IPS DF 4.7 (cell line): ENCODE results near the gene STAMBP.
"Not testable (repeated sequence)": the region's sequence is repeated elsewhere in the genome, so short reads cannot be mapped to it uniquely, and the experiment has no call there.

Experiments used
- DNase-seq: peaks from one replicate; pipeline ENCODE4 v3.0.0-alpha.2; 2013; ENCODE audit warnings: low spot score; ENCODE audit errors: extremely low read depth

The STAMBP gene

DNA sequence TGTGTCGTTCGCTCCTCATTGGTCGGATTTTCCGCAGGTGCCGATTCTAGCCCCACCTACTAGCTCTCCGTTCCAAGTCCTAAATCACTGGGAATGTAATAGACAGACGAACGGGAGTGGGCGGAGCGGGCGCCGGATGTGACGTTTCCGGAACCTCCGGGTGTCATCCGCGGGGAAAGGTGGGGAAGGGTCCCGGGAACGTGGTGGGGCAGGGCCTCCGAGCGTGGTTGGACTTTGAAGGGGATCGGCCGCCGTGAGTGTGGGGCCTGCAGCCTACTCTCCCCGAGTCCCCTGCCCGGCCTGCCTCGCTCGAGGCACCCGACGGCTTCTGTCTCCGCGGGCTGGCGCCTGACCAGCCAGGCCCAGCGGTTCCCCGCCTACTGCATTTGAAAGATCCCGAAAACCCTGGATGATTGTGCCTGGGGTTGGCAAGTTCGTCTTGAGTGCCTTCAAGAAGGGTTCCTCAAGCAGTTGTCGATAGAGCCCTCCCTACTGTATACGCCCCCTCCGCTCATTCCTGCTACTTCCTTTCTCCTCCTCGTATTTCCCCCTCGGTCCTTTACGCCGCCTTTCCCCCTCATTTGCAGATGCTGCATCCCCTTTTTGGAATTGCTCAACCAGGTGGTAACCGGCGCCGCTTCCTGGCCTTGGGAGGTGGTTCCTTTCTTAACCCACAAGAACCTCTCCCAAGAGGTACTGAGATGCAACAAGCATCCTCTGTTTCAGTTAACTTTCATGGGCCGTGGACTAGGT is at the start of gene STAMBP:
Gene STAMBP, plus strand, starts transcription at position 144 of the 753 bp plus-strand sequence. CDS start 1,896 bp downstream, outside the sequence.
- peak; percentile 96 for DNase-seq

GRCh38 chr2:73779467-73780236 is 49.1 kb upstream of the STAMBP start, which contains the start of gene DUSP11:
TSS of gene DUSP11 (minus strand) at chr2:73780103. CDS start at chr2:73779974, 129 bp downstream.
- peak; percentile 79 for DNase-seq

- no peak for DNase-seq
Measured at GRCh38 chr2:73780237-73780582, 48.6 kb upstream of the STAMBP start.

DNA sequence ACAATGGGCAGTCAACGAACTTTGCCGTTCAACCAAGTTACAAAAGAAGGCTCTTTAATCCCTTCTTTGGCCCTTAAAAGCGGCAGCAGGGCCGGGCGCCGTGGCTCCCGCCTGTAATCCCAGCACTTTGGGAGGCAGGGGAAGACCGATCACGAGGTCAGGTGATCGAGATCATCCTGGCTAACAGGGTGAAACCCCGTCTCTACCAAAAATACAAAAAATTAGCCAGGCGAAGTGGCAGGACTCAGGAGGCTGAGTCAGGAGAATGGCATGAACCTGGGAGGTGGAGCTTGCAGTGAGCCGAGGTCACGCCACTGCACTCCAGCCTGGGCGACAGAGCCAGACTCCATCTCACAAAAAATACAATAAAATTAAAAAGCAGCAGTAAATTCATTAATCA is 45.4 kb upstream of the STAMBP start:
- DNase-seq: not testable (repeated sequence)

GRCh38 chr2:73783883-73784282 is 44.9 kb upstream of the STAMBP start, which contains the start of gene C2orf78:
TSS of gene C2orf78 (plus strand) at chr2:73784183. CDS start at chr2:73784310, 127 bp downstream.
- DNase-seq: not testable (repeated sequence)

GRCh38 chr2:73811878-73812277 is 16.9 kb upstream of the STAMBP start:
- no peak for DNase-seq

- DNase-seq: no peak
Measured at GRCh38 chr2:73812635-73813034, 16.1 kb upstream of the STAMBP start.

GRCh38 chr2:73818296-73818695 is 10.5 kb upstream of the STAMBP start:
- DNase-seq: no peak

DNA sequence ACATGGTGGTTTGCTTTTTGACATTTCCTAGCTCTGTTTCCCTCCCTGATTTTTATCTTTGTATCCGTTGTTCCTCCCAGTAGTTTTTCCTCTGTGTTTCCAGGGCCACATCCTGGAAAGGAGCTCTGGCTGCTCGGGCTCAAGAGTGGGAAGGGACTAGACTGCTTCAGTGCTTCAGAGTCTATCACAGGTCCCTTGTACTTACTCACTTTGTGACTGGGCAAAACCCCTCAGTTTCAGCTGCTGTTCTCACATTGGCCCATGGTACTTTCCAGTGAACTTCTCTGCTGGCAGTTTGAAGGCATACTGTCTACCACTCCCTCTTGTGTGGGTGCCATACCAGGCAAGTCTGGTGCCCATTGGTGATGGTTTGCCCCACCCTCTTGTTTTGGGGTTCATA is 7.5 kb upstream of the STAMBP start:
- DNase-seq: no peak

GRCh38 chr2:73821669-73822068 is 7.1 kb upstream of the STAMBP start:
- DNase-seq: no peak

DNA sequence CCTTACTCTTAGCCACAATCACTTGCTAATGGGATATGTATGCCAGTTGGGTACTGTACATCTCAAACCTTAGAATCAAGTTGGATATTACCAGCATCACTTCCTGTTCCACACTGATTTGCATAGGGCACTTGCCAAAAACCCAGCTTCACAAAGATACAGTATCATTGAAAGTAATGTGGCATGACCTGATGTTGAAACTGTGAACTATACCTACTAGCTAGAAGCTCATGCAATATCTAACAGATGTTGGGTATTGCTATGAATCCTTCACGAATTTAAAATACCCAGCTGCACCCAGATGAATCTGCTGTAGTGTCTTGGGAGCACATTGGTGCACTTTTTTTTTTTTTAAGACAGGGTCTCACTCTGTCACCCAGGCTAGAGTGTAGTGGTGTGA is 6.5 kb upstream of the STAMBP start:
- no peak for DNase-seq

- no peak for DNase-seq
Measured at GRCh38 chr2:73822991-73823390, 5.8 kb upstream of the STAMBP start.

DNA sequence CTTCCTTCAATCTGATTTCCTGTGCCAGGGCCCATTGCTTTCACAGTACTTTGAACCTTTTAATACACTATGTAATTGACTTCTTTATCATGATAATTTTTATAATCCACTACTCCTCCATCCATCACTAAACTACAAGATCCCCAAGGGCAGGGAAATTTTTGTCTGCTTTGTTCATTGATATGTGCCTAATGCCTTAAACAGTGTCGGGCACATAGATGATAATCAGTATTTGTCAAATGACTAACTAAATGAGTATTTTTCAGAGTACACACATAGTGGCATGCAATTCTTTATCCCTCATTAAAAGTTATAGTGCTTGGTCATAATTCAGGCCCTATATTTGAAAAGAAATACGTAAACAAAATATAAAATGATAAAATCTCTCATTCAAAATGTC is 5.3 kb upstream of the STAMBP start:
- DNase-seq: no peak

GRCh38 chr2:73823916-73824523 is 4.7 kb upstream of the STAMBP start:
- DNase-seq: no peak

DNA sequence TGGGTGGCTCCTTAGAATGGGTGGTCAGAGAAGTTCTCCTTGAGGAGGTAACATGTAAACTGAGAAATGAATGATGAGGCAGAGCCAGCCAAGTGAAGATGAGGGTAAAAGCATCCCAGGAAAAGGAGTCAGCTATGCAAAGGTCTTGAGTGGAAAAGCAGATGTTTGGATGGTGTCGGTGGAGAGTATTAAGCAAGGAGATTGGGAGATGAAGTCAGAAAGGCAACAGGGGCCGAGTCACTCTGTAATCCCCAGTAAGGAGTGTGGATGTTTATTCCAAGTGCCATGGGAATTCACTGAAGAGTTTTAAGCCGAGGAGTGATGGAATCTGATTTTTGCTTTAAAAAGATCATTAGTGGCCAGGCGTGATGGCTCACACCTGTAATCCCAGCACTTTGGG is 3.4 kb upstream of the STAMBP start:
- no peak for DNase-seq

- no peak for DNase-seq
Measured at GRCh38 chr2:73827018-73827417, 1.7 kb upstream of the STAMBP start.

DNA sequence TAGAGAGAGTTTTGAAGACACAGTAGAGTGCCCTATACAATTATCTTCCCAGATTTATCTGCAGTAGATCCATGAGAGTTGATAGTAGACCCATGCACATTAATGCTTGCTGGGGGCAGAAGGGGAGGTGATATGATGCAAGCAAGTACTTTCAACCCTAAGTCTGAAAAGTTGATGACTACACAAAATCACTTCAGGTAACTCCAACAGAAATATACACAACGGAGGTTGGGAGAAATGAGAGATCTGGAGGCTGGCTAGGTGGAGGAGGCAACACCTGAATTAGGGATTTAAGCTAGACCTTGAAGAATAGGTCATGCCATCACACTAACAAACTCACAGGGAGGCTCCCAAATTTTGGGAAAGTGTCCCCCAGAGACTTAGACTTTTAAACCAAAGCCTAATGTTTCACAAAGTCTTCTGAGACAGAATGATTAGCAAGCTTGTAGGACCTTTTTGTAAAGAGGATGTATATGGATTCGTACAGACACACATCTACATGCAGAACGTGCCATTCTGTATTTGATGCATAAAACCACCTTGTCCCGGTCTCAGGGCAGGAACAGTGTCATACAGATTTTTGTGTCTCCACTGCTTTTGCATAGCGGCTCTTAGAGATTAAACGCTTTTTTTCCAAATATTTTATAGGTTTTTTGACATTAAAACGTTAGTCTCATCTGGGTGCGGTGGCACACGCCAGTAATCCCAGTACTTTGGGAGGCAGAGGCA is 937 bp upstream of the STAMBP start:
- no peak for DNase-seq

- DNase-seq: no peak
Measured at GRCh38 chr2:73828389-73828817, 358 bp upstream of the STAMBP start.

DNA sequence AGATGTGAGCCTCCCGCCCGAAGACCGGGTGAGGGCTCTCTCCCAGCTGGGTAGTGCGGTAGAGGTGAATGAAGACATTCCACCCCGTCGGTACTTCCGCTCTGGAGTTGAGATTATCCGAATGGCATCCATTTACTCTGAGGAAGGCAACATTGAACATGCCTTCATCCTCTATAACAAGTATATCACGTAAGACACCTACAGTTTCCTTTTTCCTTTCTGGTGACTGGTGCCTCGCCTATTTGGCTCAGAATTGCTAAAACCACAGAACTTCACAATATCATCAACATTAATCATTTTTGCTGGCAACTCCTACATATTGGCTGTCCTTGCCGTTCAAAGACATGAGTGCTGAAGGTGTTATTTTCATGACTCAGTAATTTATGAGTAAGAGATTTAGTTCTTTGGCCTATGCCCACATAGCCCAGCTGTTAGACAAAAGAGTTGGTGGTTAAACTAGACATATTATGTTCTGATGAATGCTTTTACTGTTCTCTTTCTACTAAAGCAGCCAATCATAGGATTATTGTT is 2.2 kb downstream of the STAMBP start:
- no peak for DNase-seq

- no peak for DNase-seq
Measured at GRCh38 chr2:73832930-73833329, 4.2 kb downstream of the STAMBP start.
